NCI-H128 (cell line): ENCODE data around the gene FIG4.
"Not testable (repeated sequence)": the region's sequence is repeated elsewhere in the genome, so short reads cannot be mapped to it uniquely, and the experiment has no call there.

ENCODE experiments used
- DNase-seq: peaks from one replicate; lab custom pipeline; 2025; ENCODE audit not compliant: unreplicated experiment; lab: John Stamatoyannopoulos, UW

FIG4 gene

GRCh38 chr6:109701774-109702173, 10.7 kb downstream of the FIG4 start:
- DNase-seq = no peak

DNA sequence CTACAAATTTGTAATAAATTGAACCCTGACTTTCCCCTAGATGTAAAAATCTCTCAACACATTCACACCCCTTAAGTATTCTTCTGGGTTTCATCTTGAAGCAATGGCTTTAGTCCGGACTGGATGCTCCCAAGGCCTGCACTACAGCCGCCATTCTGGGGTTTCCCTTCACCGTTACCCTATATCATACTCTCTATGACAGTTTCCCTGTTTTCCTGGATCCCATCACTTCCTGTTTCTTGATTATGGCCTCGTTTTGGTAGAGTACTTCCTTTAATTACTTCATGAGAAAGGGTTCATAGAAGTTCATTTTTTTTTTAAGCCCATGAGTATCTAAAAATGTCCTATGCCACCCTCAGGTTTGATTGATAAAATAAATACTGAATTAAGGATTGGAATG, 11.7 kb downstream of the FIG4 start:
- DNase-seq = no peak

GRCh38 chr6:109705258-109705657, 14.2 kb downstream of the FIG4 start:
- peak; percentile 92 for DNase-seq

- DNase-seq = no peak
Observed at GRCh38 chr6:109706513-109706912, 15.4 kb downstream of the FIG4 start.

DNA sequence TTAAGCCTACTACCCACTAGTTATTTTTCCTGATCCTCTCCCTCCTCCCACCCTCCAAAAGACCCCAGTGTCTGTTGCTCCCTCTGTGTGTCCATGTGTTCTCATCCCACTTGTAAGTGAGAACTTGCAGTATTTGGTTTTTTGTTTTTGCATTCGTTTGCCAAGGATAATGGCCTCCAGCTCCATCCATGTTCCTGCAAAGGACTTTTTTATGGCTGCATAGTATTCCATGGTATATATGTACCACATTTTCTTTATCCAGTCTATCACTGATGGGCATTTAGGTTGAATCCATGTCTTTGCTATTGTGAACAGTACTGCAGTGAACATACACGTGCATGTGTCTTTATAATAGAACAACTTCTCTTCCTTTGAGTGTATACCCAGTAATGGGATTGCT, 17.0 kb downstream of the FIG4 start:
- not testable (repeated sequence) for DNase-seq

GRCh38 chr6:109713097-109713496, 22.0 kb downstream of the FIG4 start:
- DNase-seq = no peak

DNA sequence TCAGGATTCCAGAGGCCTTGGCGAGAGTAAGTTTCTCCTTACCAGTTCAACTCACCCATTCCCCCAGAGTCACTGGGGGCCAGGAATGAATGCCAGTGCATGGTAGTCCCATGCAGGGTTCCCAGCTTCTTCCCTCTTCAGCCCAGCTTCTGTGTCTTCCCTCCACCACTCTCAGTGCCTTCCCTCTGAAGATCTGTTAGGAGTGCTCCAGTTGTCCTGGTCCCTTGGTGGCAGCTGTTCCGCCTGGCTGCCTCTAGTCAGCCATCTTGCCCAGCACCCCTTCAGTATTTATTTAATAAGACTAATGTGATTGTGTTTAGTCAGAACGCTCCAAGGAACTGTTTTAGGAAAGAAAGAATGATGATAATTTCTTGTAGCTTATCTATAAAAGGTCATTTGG, 23.1 kb downstream of the FIG4 start:
- DNase-seq = no peak

DNA sequence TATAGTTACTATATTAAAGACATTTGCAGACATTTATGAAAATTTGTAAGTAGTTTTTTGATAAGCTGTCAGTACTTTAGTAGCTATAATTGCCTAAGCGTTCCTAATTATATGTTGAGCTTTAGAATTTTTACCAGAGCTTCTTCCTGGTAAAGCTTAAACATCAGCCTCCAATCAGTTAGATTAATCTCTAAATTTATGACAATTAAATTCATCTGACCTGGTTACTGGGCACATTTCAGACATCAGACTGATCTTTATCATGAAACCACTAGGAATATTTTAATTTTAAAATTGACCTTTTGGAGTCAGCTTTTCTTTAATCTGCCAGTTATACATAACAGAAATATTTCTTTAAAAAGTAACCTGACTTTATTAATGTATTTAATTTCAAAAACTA, 23.5 kb downstream of the FIG4 start:
- DNase-seq = no peak

GRCh38 chr6:109715616-109716015, 24.5 kb downstream of the FIG4 start:
- DNase-seq = no peak

DNA sequence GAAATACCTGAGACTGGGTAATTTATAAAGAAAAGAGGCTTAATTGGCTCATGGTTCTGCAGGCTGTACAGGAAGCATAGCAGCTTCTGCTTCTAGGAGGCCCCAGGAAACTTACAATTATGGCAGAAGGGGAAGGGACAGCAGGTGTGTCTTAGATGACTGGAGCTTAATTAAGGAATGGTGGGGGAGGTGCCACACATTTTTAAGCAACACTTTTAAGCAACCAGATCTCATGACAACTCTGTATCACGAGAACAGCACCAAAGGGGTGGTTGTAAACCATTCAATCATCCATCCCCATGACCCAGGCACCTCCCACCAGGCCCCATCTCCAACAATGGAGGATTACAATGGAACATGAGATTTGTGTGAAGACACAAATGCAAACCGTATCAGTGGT, 26.9 kb downstream of the FIG4 start:
- DNase-seq = no peak

DNA sequence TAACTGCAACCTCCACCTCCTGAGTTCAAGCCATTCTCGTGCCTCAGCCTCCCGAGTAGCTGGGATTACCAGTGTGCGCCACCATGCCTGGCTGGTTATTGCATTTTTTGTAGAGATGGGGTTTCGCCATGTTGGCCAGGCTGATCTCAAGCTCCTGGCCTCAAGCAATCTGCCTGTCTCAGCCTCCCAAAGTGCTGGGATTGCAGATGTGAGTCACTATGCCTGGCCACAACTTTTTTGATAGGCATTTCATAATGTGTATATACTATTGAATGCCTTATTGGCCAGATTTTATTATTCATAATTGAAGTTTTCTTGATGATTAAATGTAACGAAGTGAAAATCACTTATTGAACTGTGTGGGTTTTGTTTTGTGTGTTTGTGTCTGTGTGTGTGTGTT, 27.9 kb downstream of the FIG4 start:
- DNase-seq = no peak

- DNase-seq = no peak
Observed at GRCh38 chr6:109720311-109720710, 29.2 kb downstream of the FIG4 start.

- DNase-seq = no peak
Observed at GRCh38 chr6:109722011-109722410, 30.9 kb downstream of the FIG4 start.

- DNase-seq = no peak
Observed at GRCh38 chr6:109722564-109723254, 31.6 kb downstream of the FIG4 start.

- DNase-seq = not testable (repeated sequence)
Observed at GRCh38 chr6:109725250-109725649, 34.2 kb downstream of the FIG4 start.

- no peak for DNase-seq
Observed at GRCh38 chr6:109736273-109737025, 45.4 kb downstream of the FIG4 start.

DNA sequence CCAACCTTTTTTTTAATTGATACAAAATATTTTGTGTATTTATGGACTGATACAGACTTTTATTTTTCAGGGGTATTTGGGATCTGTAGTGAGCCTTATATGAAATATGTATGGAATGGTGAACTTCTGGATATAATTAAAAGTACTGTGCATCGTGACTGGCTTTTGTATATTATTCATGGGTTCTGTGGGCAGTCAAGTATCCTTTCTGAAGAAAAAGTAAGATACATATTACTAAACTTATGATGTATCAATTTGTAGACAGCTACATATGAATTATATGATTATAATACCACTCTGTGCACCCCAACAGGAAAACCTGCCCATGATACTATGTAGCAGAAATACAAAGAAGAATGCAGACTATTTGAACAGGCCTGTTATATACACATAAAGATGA, 47.2 kb downstream of the FIG4 start:
- DNase-seq = no peak

DNA sequence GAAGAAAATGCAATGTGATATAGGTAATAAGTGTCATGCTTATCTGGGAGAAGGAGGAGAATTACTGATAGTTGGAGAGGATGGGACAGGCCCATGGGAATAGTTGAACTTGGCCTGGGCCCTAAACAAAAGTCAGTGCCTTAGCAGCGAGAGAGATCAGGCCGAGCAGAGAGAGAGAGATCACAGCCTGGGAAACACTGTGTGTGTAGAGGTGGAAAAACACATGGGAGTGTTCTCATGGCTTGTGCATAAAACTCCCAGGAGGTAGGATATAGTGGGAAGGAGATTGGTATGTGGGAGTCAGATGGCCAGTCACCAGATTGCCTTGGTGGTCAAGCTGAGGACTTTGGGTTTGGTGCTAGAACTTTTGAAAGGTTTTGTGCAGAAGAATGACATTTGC, 47.6 kb downstream of the FIG4 start:
- DNase-seq = no peak

DNA sequence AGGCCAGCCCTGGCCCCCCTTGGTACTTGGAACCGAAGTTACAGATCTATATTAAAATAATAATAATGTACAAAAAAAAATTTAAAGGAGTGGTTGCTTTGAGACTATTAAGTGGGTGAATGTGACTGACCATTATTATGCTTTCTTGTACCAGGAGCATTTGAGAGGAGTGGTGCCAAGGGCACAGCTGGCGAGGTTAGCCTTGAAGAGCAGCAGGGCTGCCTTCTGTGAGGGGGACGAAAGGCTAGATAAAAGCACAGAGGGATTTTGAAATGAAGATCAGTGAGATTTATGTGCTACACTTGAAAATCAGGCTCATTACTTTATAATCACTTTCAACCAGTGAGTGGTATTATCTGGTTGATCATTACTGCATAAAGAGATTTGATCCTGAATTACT, 48.6 kb downstream of the FIG4 start:
- no peak for DNase-seq

DNA sequence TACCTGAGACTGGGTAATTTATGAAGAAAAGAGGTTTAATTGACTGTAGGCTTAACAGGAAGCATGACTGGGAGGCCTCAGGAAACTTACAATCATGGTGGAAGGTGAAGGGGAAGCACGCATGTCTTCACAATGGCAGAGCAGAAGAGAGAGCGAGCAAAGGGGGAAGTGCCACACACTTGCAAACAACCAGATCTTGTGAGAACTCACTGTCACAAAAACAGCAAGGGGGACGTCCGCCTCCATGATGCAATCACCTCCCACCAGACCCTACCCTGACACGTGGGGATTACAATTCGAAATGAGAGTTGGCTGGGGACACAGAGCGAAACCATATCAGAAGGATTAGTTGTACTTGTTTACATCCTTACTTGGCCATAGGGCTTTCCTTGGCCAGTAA, 49.7 kb downstream of the FIG4 start:
- DNase-seq = no peak

DNA sequence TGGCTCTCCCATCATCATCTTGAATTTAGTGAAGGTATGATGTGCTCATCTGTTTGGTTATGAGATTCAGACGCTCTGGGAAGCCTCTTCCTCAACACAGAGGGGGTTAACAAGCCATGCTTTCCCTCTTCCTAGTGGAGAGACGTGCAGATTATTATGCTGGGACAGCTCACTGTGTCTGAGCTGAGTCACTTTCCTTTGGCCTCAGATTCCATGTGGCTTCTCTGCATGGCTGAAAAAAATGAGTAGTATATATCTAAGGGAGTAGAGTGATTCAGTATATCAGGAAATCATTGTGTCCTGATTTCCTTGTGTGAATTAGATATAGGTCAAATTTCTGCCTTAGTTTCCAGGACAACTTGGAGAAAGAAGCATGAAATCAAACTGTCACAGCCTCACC, 52.6 kb downstream of the FIG4 start:
- no peak for DNase-seq

GRCh38 chr6:109744779-109745178, 53.7 kb downstream of the FIG4 start:
- DNase-seq = not testable (repeated sequence)

- DNase-seq = no peak
Observed at GRCh38 chr6:109747221-109747620, 56.1 kb downstream of the FIG4 start.
